Astrocyte of the hippocampus (primary cell): ENCODE measurements around the gene CCS.
"Not testable (repeated sequence)": the region's sequence is repeated elsewhere in the genome, so short reads cannot be mapped to it uniquely, and the experiment has no call there.

Experiments
- DNase-seq: peaks from one replicate; pipeline ENCODE4 v3.0.0; 2011; ENCODE audit warnings: low read depth, low spot score

The CCS gene

DNA sequence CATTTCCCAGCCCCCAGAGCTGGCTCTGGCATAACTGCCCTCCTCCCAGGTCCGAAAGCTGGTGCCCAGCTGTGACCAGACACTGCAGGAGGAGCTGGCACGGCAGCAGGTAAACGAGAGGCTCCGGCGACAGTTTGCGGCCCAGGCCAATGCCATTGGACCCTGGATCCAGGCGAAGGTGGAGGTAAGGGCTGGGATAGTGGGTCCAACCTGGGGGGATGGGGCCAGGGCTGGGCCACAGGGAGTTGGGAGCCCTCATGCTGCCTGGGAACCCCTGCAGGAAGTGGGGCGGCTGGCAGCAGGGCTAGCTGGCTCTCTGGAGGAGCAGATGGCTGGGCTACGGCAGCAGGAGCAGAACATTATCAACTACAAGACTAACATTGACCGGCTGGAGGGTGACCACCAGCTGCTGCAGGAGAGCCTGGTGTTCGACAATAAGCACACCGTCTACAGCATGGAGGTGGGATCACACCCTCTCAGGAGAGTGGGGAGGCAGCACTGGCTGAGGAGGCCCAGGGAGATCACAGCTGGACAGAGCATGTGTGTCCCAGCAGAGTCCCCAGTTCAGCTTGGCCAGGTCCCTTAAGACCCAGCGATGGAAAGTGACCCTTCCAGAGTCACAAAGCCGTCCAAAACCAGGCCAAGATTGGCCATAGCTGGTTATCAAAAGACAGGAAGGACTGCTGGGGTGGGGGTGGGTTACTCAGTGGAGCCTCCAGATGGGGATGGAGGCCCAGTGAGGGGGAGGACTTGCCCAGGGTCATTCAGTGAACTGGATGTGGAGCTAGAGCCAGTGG lies 31.6 kb upstream of the CCS start:
- no peak for DNase-seq

DNA sequence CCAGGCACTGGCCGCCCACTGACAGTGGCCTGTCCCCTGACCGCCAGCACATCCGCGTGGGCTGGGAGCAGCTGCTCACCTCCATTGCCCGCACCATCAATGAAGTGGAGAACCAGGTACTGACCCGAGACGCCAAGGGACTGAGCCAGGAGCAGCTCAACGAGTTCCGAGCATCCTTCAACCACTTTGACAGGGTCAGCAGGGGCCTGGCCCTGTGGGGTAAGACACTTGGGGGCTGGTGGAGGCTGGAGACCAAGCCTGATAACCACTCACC lies 31.1 kb upstream of the CCS start:
- DNase-seq, result no peak

- no peak for DNase-seq
These were observed 30.7 kb upstream of the CCS start for GRCh38 chr11:66562275-66562674.

GRCh38 chr11:66562907-66563583 lies 29.9 kb upstream of the CCS start:
- no peak for DNase-seq

DNA sequence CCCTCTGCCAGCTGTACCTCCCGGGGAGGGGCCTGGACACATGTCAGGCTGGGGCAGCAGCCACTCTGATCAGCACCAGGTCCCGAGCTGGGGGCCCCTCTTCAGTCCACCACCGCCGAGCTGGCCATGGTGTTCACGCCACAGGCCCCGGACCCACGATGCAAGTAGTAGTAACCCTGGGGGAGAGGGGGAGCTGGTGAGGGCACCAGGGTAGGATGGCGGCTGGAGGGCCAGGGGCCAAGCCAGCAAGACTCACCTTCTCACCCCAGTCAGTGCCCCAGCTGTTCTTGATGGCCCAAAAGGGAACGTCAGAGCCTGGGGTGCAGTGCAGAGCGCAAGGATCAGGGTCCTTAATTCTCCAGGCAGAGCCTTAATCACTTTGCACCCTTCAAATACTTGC lies 29.2 kb upstream of the CCS start:
- DNase-seq, result no peak

GRCh38 chr11:66564538-66564937 lies 28.4 kb upstream of the CCS start:
- no peak for DNase-seq

- DNase-seq, result no peak
These were observed 28.0 kb upstream of the CCS start for GRCh38 chr11:66564984-66565383.

GRCh38 chr11:66566221-66566620 lies 26.8 kb upstream of the CCS start:
- no peak for DNase-seq

- no peak for DNase-seq
These were observed 25.2 kb upstream of the CCS start for GRCh38 chr11:66567787-66568123.

GRCh38 chr11:66568124-66568916 lies 24.7 kb upstream of the CCS start, which contains the start of gene CTSF:
CTSF (minus strand) TSS chr11:66568606; CDS start chr11:66568486, 120 bp downstream.
- DNase-seq, result peak; percentile 88

DNA sequence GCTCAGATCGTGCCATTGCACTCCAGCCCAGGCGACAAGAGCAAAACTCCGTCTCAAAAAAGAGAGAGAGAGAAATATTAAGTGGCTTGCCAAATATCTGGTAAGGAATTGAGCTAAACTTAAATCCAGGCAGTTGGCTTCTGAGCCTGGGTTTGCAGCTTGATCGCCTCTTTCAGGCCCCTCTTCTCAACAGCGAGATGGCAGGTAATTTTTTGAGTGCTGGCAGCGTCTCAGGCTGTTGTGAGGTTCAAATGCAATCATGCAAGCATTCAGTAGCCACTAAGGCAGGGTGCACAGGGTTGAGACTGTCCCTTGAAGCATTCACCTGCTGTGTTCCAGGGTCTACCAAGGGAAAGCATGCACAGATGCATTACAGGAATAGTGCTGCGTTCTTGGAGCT lies 23.9 kb upstream of the CCS start:
- no peak for DNase-seq

GRCh38 chr11:66570079-66570849 lies 22.7 kb upstream of the CCS start:
- no peak for DNase-seq

GRCh38 chr11:66570850-66571180 lies 22.2 kb upstream of the CCS start:
- DNase-seq, result no peak

DNA sequence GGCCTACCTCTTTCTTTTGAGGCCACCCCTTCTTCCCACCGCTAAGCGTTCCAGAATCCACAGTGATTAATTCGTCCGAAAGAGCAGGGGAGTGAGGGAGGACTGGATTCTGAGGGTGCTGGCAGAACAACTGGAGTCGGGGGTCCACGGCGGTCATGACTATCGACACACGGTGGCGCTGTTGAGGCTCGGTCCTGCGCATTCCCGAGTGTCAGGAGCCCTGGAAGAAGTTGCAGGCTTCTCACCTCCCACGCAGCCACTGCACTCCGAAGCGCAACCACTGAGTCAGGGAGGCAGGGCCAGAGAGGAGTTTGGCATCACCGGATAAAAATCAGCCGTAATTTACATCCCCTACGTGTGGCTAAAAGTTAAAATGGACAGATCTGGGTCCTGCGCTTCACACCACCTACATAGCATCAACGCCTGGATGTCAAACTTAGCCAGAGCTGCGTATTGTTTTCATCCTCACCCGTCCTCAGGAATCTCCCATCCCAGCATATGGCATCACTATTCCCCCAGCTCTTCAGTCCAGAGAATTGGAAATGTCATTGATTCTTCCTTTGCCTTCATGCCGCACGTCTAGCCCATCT lies 13.9 kb upstream of the CCS start:
- DNase-seq, result peak; percentile 86

- no peak for DNase-seq
These were observed 12.2 kb upstream of the CCS start for GRCh38 chr11:66580803-66581202.

DNA sequence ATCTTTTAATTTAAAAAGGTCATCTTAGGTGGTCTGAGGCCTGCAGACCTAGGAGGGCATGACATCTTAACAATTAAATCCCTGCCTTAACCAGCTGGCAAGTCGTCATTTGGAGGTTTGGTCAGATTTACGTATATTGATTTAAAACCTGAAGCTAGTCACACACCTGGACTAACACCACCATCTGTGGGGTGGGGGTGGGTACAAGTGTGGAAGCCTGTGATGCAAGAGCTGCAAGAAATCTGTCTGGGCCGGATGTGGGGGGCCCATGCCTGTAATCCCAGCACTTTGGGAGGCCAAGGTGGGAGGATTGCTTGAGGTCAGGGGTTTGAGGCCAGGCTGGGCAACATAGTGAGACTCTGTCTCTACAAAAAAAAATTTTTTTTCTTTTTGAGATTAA lies 11.7 kb upstream of the CCS start:
- DNase-seq, result no peak

- DNase-seq, result not testable (repeated sequence)
These were observed 10.3 kb upstream of the CCS start for GRCh38 chr11:66582565-66583147.

GRCh38 chr11:66585447-66585846 lies 7.5 kb upstream of the CCS start:
- not testable (repeated sequence) for DNase-seq

GRCh38 chr11:66586136-66586535 lies 6.8 kb upstream of the CCS start:
- DNase-seq, result no peak

GRCh38 chr11:66589315-66589714 lies 3.7 kb upstream of the CCS start:
- not testable (repeated sequence) for DNase-seq

DNA sequence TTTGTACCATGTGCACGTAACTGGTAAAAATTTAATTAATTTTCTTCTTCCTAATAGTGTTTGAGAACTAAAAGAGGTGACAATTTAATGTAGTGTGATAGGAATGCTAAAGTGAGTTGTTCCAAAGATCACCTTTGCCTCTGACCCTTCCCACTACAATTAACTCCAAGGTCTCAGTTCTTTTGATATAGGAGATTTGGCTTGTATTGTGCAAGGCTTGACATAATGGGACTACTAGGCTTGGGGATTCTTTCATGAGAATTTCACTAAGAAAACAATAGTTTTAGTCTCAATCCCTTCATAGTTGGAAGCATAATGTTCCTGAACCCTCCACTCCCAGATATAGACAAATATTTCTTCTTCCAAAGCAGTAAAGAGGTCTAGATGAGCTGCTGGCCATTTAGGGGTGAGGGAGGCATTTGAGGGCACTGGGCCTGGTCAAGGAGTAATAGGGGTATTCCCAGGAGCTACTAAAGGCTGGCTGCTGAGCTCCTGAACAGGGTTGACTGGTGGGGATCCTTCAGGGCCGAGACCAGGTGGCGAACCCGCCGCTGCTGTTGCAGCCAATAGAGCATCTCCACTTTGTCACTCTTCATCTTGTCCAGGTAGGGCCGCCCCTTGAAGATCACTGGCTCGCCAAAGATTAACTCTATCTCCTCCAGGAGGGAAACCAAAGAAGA lies 2.8 kb upstream of the CCS start:
- DNase-seq, result no peak
